H1 (cell line): Measurements from ENCODE around the gene NOTCH4. TPM values are rescaled to one million over a fixed set of nuclear protein-coding genes. Genes with fewer than 3 reads are reported as not detected.
"Not testable (repeated sequence)": the region's sequence is repeated elsewhere in the genome, so short reads cannot be mapped to it uniquely, and the experiment has no call there.

ENCODE experiments used
- CTCF ChIA-PET: fragments of 300-600 bp; sonication (Branson Sonifier 250); formaldehyde crosslinking; loops from one replicate; lab custom pipeline; 2021; ENCODE audit not compliant: partially characterized antibody; lab: Charles Lee
- POLR2A ChIA-PET: fragments of 300-600 bp; sonication (Branson Sonifier 250); formaldehyde crosslinking; loops from one replicate; lab custom pipeline; 2021; ENCODE audit warnings: inconsistent platforms; ENCODE audit not compliant: partially characterized antibody; lab: Charles Lee
- DNase-seq, 2 experiments: peaks; one replicate each; pipeline versions ENCODE4 v3.0.0 to v3.0.0-alpha.2; 2010 to 2022; ENCODE audit warnings: low spot score in 2 of 2, low read depth in 1 of 2, mixed read lengths in 1 of 2
- FAIRE-seq: peaks from 2 replicates; lab custom pipeline; 2011; peaks lifted over from hg19 to GRCh38; lab: Jason Lieb, UNC
- H2AFZ ChIP-seq: 2 replicates; pipeline ENCODE4 v1.8.1; 2012; ENCODE audit warnings: low read length, inconsistent platforms
- H2AK5ac ChIP-seq: 2 replicates; pipeline ENCODE4 v1.6.1; 2013; ENCODE audit warnings: low read depth, low read length
- H2BK120ac ChIP-seq: replicated peaks from 2 replicates; pipeline ENCODE3; 2013; ENCODE audit warnings: low read depth, low read length, inconsistent platforms
- H2BK12ac ChIP-seq: 2 replicates; pipeline ENCODE4 v1.6.1; 2013; ENCODE audit warnings: low read depth, low read length
- H2BK15ac ChIP-seq: 2 replicates; pipeline ENCODE4 v1.6.1; 2013; ENCODE audit warnings: low read length
- H2BK20ac ChIP-seq: 2 replicates; pipeline ENCODE4 v1.6.1; 2013; ENCODE audit warnings: low read length
- H2BK5ac ChIP-seq: 2 replicates; pipeline ENCODE4 v1.6.1; 2013; ENCODE audit warnings: low read depth, low read length
- H3K14ac ChIP-seq: 2 replicates; pipeline ENCODE4 v1.6.1; 2013; ENCODE audit warnings: inconsistent platforms; ENCODE audit not compliant: insufficient read length
- H3K18ac ChIP-seq: 2 replicates; pipeline ENCODE4 v1.6.1; 2013; ENCODE audit warnings: low read length; ENCODE audit errors: extremely low read depth
- H3K23ac ChIP-seq: 2 replicates; pipeline ENCODE4 v1.6.1; 2013; ENCODE audit warnings: inconsistent platforms; ENCODE audit not compliant: insufficient read length
- H3K23me2 ChIP-seq: 2 replicates; pipeline ENCODE4 v1.6.1; 2013; ENCODE audit warnings: low read depth, low read length
- H3K27ac ChIP-seq: 2 replicates; pipeline ENCODE4 v1.6.1; 2011; ENCODE audit warnings: low read depth, low read length, inconsistent platforms
- H3K27me3 ChIP-seq, 4 experiments: replicated peaks in 1 of 4; 1 replicate in 1 of 4; 2 replicates in 3 of 4; pipeline versions ENCODE4 v1.6.1 to v1.8.1; 2011 to 2013; ENCODE audit warnings: low read length in 3 of 4, mild to moderate bottlenecking in 3 of 4, inconsistent platforms in 2 of 4, mixed read lengths in 2 of 4, moderate library complexity in 1 of 4; ENCODE audit not compliant: control insufficient read depth in 3 of 4, insufficient read depth in 3 of 4; ENCODE audit errors: extremely low read depth in 1 of 4
- H3K36me3 ChIP-seq, 4 experiments: 2 replicates each; pipeline versions ENCODE4 v1.6.1 to v1.8.1; 2011 to 2013; ENCODE audit warnings: mild to moderate bottlenecking in 4 of 4, low read length in 3 of 4, moderate library complexity in 2 of 4, control low read depth in 1 of 4, inconsistent platforms in 1 of 4; ENCODE audit not compliant: insufficient read depth in 4 of 4, control insufficient read depth in 2 of 4
- H3K4ac ChIP-seq: replicated peaks from 2 replicates; pipeline ENCODE3; 2013; ENCODE audit warnings: low read length, low read depth, mixed read lengths, inconsistent platforms; ENCODE audit not compliant: insufficient read length
- H3K4me1 ChIP-seq, 4 experiments: replicated peaks in 1 of 4; 1 replicate in 1 of 4; 2 replicates in 3 of 4; pipeline versions ENCODE4 v1.6.1 to v1.8.1; 2011 to 2013; ENCODE audit warnings: low read length in 3 of 4, inconsistent platforms in 2 of 4, mixed read lengths in 1 of 4; ENCODE audit not compliant: insufficient read depth in 4 of 4, control insufficient read depth in 3 of 4
- H3K4me2 ChIP-seq, 2 experiments: 2 replicates each; pipeline versions ENCODE4 v1.6.1 to v1.8.1; 2011 to 2013; ENCODE audit warnings: low read depth in 2 of 2, low read length in 2 of 2, control low read depth in 1 of 2, inconsistent platforms in 1 of 2, mild to moderate bottlenecking in 1 of 2; ENCODE audit not compliant: insufficient read depth in 1 of 2
- H3K4me3 ChIP-seq, 4 experiments: fragments of 200-600, 300-600 bp in 1 of 4; sonication (generic), shearing (Covaris generic), sonication (Bioruptor Twin) in 1 of 4; 2 replicates each; pipeline versions ENCODE4 v1.5.1 to v1.8.1; 2011 to 2016; ENCODE audit warnings: low read length in 4 of 4, low read depth in 3 of 4, control low read depth in 2 of 4, inconsistent platforms in 2 of 4, mild to moderate bottlenecking in 2 of 4, mixed read lengths in 1 of 4, moderate library complexity in 1 of 4; ENCODE audit not compliant: insufficient read depth in 2 of 4; ENCODE audit errors: extremely low read depth in 1 of 4
- H3K56ac ChIP-seq: replicated peaks from 2 replicates; pipeline ENCODE3; 2013; ENCODE audit warnings: low read depth, mild to moderate bottlenecking, mixed read lengths, low read length, inconsistent platforms; ENCODE audit not compliant: insufficient read length
- H3K79me1 ChIP-seq: 2 replicates; pipeline ENCODE4 v1.6.1; 2013; ENCODE audit warnings: low read depth, low read length, control low read depth
- H3K79me2 ChIP-seq, 2 experiments: 2 replicates each; pipeline versions ENCODE4 v1.6.1 to v1.8.1; 2012 to 2013; ENCODE audit warnings: low read length in 2 of 2, mild to moderate bottlenecking in 2 of 2, inconsistent platforms in 1 of 2; ENCODE audit not compliant: insufficient read depth in 2 of 2, control insufficient read depth in 1 of 2
- H3K9ac ChIP-seq, 4 experiments: replicated peaks in 1 of 4; 1 replicate in 1 of 4; 2 replicates in 3 of 4; pipeline versions ENCODE4 v1.6.1 to v1.8.1; 2011 to 2013; ENCODE audit warnings: low read depth in 3 of 4, low read length in 3 of 4, control low read depth in 2 of 4, mild to moderate bottlenecking in 2 of 4, moderate library complexity in 2 of 4, inconsistent platforms in 1 of 4; ENCODE audit errors: extremely low read depth in 1 of 4
- H3K9me3 ChIP-seq, 2 experiments: 2 replicates each; pipeline versions ENCODE4 v1.6.1 to v1.8.1; 2012 to 2013; ENCODE audit warnings: mild to moderate bottlenecking in 2 of 2, moderate library complexity in 2 of 2, control low read depth in 1 of 2, inconsistent platforms in 1 of 2, low read depth in 1 of 2, low read length in 1 of 2, mixed read lengths in 1 of 2; ENCODE audit not compliant: insufficient read depth in 2 of 2
- H4K20me1 ChIP-seq, 2 experiments: replicated peaks in 1 of 2; 2 replicates each; pipeline versions ENCODE3 to v1.8.1; 2011 to 2013; ENCODE audit warnings: inconsistent platforms in 2 of 2, low read length in 2 of 2, mild to moderate bottlenecking in 1 of 2; ENCODE audit not compliant: insufficient read depth in 2 of 2, control insufficient read depth in 1 of 2
- H4K5ac ChIP-seq: 2 replicates; pipeline ENCODE4 v1.6.1; 2013; ENCODE audit warnings: low read length, low read depth, mixed read lengths, inconsistent platforms; ENCODE audit not compliant: insufficient read length
- H4K8ac ChIP-seq: 2 replicates; pipeline ENCODE4 v1.8.0; 2013; ENCODE audit warnings: mild to moderate bottlenecking, moderate library complexity, low read length, inconsistent platforms; ENCODE audit not compliant: insufficient read depth; ENCODE audit errors: extremely low read depth
- H4K91ac ChIP-seq: replicated peaks from 2 replicates; pipeline ENCODE3; 2013; ENCODE audit warnings: low read length, mixed read lengths, inconsistent platforms; ENCODE audit not compliant: insufficient read length
- JUND ChIP-seq: IDR thresholded peaks from 2 replicates; pipeline ENCODE4 v1.6.1; 2011; ENCODE audit warnings: mild to moderate bottlenecking, improper control_type of control experiment, low read length
- WGBS, 2 experiments: shearing (Covaris generic) in 1 of 2; methylation state at CpG; one replicate each; pipeline versions ENCODE4 v1.1.6 to v1.1.7; 2013 to 2015; ENCODE audit warnings: low lambda C conversion rate in 2 of 2, mixed read lengths in 2 of 2, inconsistent platforms in 1 of 2, low coverage in 1 of 2, missing lambda C conversion rate in 1 of 2; ENCODE audit not compliant: insufficient replicate concordance in 2 of 2, insufficient coverage in 1 of 2, insufficient read length in 1 of 2; ENCODE audit errors: extremely low coverage in 1 of 2, missing lambda C conversion rate in 1 of 2; 5-methylcytosine and 5-hydroxymethylcytosine counted together
- polyA plus RNA-seq, 7 experiments: library from polyadenylated mRNA; depleted of rRNA in 3 of 7; stranded (reverse) in 5 of 7; unstranded in 2 of 7; fragments of >200 nt in 5 of 7; fragments of 200-250 nt in 2 of 7; gene quantifications; 1 replicate in 5 of 7; 2 replicates in 1 of 7; 4 replicates in 1 of 7; pipeline versions ENCODE4 v1.2.1 to v1.2.3, GENCODE V29; 2011 to 2013; ENCODE audit warnings: missing spikeins in 2 of 7, mixed read lengths in 2 of 7
- total RNA-seq: library from RNA; stranded (reverse); fragmentation: NEBNext Ultra II Directional; extraction: Animal tissue kit (Norgen Biotek cat#: 25700); gene quantifications from 2 replicates; pipeline ENCODE4 v1.2.1, GENCODE V29; 2021

Gene NOTCH4
- total and polyA plus RNA-seq, 2 of the 8 experiments (the other 6 are each of a cell fraction or from before 2014, with no cell fraction given) = 1.9 to 2.8 TPM

DNA sequence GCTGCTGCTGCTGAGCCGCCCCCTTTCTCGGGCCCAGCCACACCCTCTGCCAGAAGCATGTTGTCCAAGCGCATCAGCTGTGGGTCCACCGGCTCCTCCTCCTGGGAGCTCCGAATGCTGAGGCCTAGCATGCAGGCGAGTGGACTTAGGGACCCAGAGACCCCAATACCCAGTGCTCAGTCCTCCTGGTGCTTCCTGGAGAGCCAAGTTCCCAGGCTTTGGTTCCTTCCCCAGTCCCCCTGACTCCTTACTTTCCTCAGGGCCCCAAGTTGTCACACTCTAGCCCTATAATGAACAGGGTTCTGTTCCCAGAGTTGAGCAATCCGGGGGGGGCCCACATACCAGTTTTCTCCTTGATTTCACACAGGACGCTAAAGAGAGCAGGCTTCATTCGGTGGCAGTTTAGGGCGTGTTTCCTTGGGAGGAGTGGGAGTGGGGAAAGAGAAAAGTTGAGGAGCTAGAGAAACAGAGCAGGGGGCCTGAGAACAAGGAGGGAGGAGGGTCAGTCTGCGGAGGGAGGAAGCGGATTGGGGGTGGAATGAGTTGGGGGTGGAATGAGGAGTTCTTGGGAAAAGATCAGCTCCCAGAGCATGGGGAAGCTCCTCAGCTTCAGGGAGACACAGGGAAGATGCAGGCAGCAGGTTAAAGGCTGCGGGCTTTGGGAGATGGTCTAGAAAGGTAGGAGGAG, 35.3 kb downstream of the NOTCH4 start (continued):
- TF ChIP-seq JUND = no peak

DNA sequence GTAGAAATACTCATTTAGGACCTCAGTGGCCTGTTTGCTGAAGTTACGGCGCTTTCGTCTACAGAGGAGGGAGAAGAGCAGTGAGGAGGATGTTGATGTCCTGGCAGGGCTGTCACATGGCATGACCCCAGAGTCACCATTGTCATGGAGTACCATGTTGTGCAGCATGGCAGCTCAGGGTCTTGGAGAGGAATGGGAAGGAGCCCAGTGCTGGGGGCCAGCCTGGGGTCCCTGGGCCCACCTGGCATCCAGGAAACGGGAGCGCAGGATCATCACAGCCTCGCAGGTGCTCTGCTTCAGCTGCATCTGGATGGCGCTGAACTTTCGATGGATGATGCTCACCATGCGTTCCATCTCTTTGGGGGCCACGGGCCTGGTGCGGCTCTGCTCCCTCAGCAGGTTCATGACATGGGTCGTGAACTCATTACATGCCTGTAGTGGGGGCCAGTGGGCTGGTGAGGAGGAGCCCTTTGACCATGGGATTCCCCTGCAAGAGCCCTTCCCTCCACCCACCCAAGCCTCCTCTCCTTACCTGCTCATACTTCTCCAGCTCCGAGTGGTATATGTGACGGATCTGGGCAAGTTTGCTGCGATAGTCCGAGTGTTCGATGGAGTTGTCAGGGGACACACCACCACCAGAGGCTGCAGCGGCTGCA, 36.0 kb downstream of the NOTCH4 start:
- DNase-seq, H3K4ac ChIP-seq, H3K27ac ChIP-seq, H3K18ac ChIP-seq, H2BK15ac ChIP-seq, H2BK120ac ChIP-seq, H3K23me2 ChIP-seq, H2AFZ ChIP-seq, H2BK5ac ChIP-seq, H2BK12ac ChIP-seq, H3K79me1 ChIP-seq, H3K23ac ChIP-seq, H4K91ac ChIP-seq, H4K5ac ChIP-seq, H4K8ac ChIP-seq, H4K20me1 ChIP-seq, H3K9ac ChIP-seq, H3K14ac ChIP-seq, FAIRE-seq, H3K56ac ChIP-seq, H3K9me3 ChIP-seq, H2BK20ac ChIP-seq, H2AK5ac ChIP-seq, H3K27me3 ChIP-seq: not testable (repeated sequence)
- 91% methylated on average over 13 of the region's 18 CpGs; no CpG with 5 or more reads in 1 of the 2 experiments for WGBS, 2 experiments
- H3K36me3 ChIP-seq = peaks cover 4 to 21% (median 19%) of the 10 kb centered on the region in 4 experiments; a peak in 7 of 8 replicates
- H3K4me2 ChIP-seq = peak overlapping the region in 1 of 2 experiments; percentile 90; a peak in 2 of 4 replicates
- H3K4me1 ChIP-seq = peaks cover 0 to 26% (median 16%) of the 10 kb centered on the region in 4 experiments; a peak in 6 of 7 replicates
- H3K79me2 ChIP-seq = peaks cover 0 to 13% of the 10 kb centered on the region in 2 experiments; a peak in 2 of 4 replicates
- CTCF ChIA-PET = interaction anchor here (1.1 to 3.2 kb wide), 6 partner anchors 11 to 70 kb away, joined by 4 to 13 read pairs (median 6); partner anchors contain the start of genes AGPAT1 and PRRT1
- POLR2A ChIA-PET = interaction anchor here (1.2 to 13.3 kb wide), 6 partner anchors 8 to 58 kb away, joined by 3 to 194 read pairs (median 4); partner anchors contain the start of genes AGPAT1, FKBPL, PRRT1 and RNF5
- 0 out of 8 replicates have a peak overlapping the region, but pooled peaks of 1 of the 4 experiments have one; percentile 30 for H3K4me3 ChIP-seq
